22Rv1 (cell line): ENCODE data around the gene TBC1D2B.

ENCODE experiments used
- H3K27ac ChIP-seq: fragments of 450-650 bp; 2 replicates; pipeline ENCODE4 v1.5.1; 2017
- CTCF ChIP-seq: fragments of 450-650 bp; IDR thresholded peaks from 2 replicates; pipeline ENCODE4 v1.5.1; 2017; ENCODE audit warnings: mild to moderate bottlenecking
- ZFX ChIP-seq: fragments of 450-650 bp; IDR thresholded peaks from 2 replicates; pipeline ENCODE4 v1.6.1; 2017; ENCODE audit warnings: antibody characterized with exemption, borderline replicate concordance

Gene TBC1D2B

GRCh38 chr15:78056714-78057269 is 20.7 kb downstream of the TBC1D2B start:
- H3K27ac ChIP-seq: no peak overlapping the region
- TF ChIP-seq CTCF (no peak), ZFX (no peak)

- no peak overlapping the region for H3K27ac ChIP-seq
- TF ChIP-seq ZFX (no peak), CTCF (no peak)
Observed at GRCh38 chr15:78055919-78056713, 21.4 kb downstream of the TBC1D2B start.

GRCh38 chr15:78054966-78055365 is 22.5 kb downstream of the TBC1D2B start:
- TF ChIP-seq ZFX (no peak), CTCF (no peak)
- no peak overlapping the region for H3K27ac ChIP-seq

GRCh38 chr15:78054518-78054917 is 23.0 kb downstream of the TBC1D2B start:
- no peak for TF ChIP-seq CTCF
- TF ChIP-seq ZFX: no peak
- H3K27ac ChIP-seq: no peak overlapping the region

GRCh38 chr15:78052545-78052944 is 25.0 kb downstream of the TBC1D2B start:
- TF ChIP-seq ZFX: no peak
- no peak for TF ChIP-seq CTCF

GRCh38 chr15:78052001-78052401 is 25.5 kb downstream of the TBC1D2B start:
- TF ChIP-seq CTCF: no peak
- no peak for TF ChIP-seq ZFX
- H3K27ac ChIP-seq: no peak overlapping the region

More at GRCh38 chr15:78052545-78052944, 25.0 kb downstream of the TBC1D2B start:
- no peak overlapping the region for H3K27ac ChIP-seq

- no peak for TF ChIP-seq ZFX
- no peak for TF ChIP-seq CTCF
- no peak overlapping the region for H3K27ac ChIP-seq
Observed at GRCh38 chr15:78051596-78051995, 25.9 kb downstream of the TBC1D2B start.
